OCI-LY1 (cell line): ENCODE results near the gene NOXA1.

Experiments
- H2AFZ ChIP-seq: fragments of 200-600 bp; sonication (generic), shearing (Covaris generic); 2 replicates; pipeline ENCODE4 v1.6.0; 2014; ENCODE audit warnings: antibody characterized with exemption, mild to moderate bottlenecking, low read length
- H3F3A ChIP-seq: fragments of 200-600 bp; sonication (generic), shearing (Covaris generic); 2 replicates; pipeline ENCODE4 v1.6.0; 2014; ENCODE audit warnings: mild to moderate bottlenecking, antibody characterized with exemption, low read length, moderate library complexity; ENCODE audit not compliant: insufficient read depth
- H3K27ac ChIP-seq: fragments of 200-600 bp; sonication (generic); 2 replicates; pipeline ENCODE4 v1.5.1; 2014; ENCODE audit warnings: low read length, mixed run types, mild to moderate bottlenecking, low read depth; ENCODE audit not compliant: poor library complexity, severe bottlenecking
- H3K27me3 ChIP-seq: fragments of 200-600 bp; sonication (generic); 2 replicates; pipeline ENCODE4 v1.6.0; 2014; ENCODE audit warnings: antibody characterized with exemption, mild to moderate bottlenecking, low read length, moderate library complexity; ENCODE audit not compliant: insufficient read depth
- H3K36me3 ChIP-seq: fragments of 200-600 bp; sonication (generic); 2 replicates; pipeline ENCODE4 v1.6.1; 2014; ENCODE audit warnings: mild to moderate bottlenecking, antibody characterized with exemption, low read length, moderate library complexity, mixed read lengths; ENCODE audit not compliant: insufficient read depth
- H3K4me1 ChIP-seq: fragments of 200-600 bp; sonication (generic); 2 replicates; pipeline ENCODE4 v1.5.1; 2014; ENCODE audit warnings: mild to moderate bottlenecking, low read length, moderate library complexity; ENCODE audit not compliant: insufficient read depth, severe bottlenecking
- H3K4me2 ChIP-seq: fragments of 200-600 bp; sonication (generic), shearing (Covaris generic); 2 replicates; pipeline ENCODE4 v1.6.1; 2014; ENCODE audit warnings: low read length
- H3K4me3 ChIP-seq: fragments of 200-600 bp; sonication (generic); 2 replicates; pipeline ENCODE4 v1.5.1; 2014; ENCODE audit warnings: low read length, low read depth, mild to moderate bottlenecking, mixed read lengths; ENCODE audit not compliant: poor library complexity, severe bottlenecking
- H3K79me2 ChIP-seq: fragments of 200-600 bp; shearing (Covaris generic); 2 replicates; pipeline ENCODE4 v1.6.1; 2016; ENCODE audit warnings: mixed run types, low read length, mixed read lengths; ENCODE audit not compliant: insufficient read depth
- H3K9ac ChIP-seq: fragments of 200-600 bp; sonication (generic), shearing (Covaris generic); 2 replicates; pipeline ENCODE4 v1.6.1; 2014; ENCODE audit warnings: mild to moderate bottlenecking, low read length, mixed read lengths
- H3K9me2 ChIP-seq: fragments of 200-600 bp; sonication (generic), shearing (Covaris generic); 2 replicates; pipeline ENCODE4 v1.6.1; 2014; ENCODE audit warnings: low read depth, mild to moderate bottlenecking, low read length, mixed read lengths
- H3K9me3 ChIP-seq: fragments of 200-600 bp; shearing (Covaris generic); 2 replicates; pipeline ENCODE4 v1.6.1; 2014; ENCODE audit warnings: low read length, mixed read lengths
- H4K20me1 ChIP-seq: fragments of 200-600 bp; sonication (generic), shearing (Covaris generic); 2 replicates; pipeline ENCODE4 v1.6.0; 2016; ENCODE audit warnings: mild to moderate bottlenecking, low read length; ENCODE audit not compliant: insufficient read depth
- CTCF ChIP-seq: fragments of 200-600 bp; sonication (generic), shearing (Covaris generic); IDR thresholded peaks from 2 replicates; pipeline ENCODE4 v1.5.1; 2017; ENCODE audit warnings: mild to moderate bottlenecking, antibody characterized with exemption, low read length, moderate library complexity, mixed read lengths
- EZH2 ChIP-seq: fragments of 200-600 bp; sonication (generic), shearing (Covaris generic); IDR thresholded peaks from 2 replicates; pipeline ENCODE4 v1.8.0; 2017; ENCODE audit warnings: borderline replicate concordance, mixed run types, mild to moderate bottlenecking, antibody characterized with exemption, low read length, moderate library complexity, mixed read lengths

Gene NOXA1

GRCh38 chr9:137467161-137467581 is 44.0 kb downstream of the NOXA1 start:
- Histone ChIP-seq H3K9me2 (no peaks in the 10 kb centered on the region), H3K4me3 (no peak overlapping the region), H3K27me3 (peaks cover 5% of the 10 kb centered on the region; the same call in 1 of the 2 replicates), H3K4me2 (no peak overlapping the region), H3K4me1 (peaks cover 3% of the 10 kb centered on the region), H4K20me1 (no peaks in the 10 kb centered on the region), H3F3A (no peaks in the 10 kb centered on the region), H3K9me3 (no peaks in the 10 kb centered on the region), H3K36me3 (no peaks in the 10 kb centered on the region), H3K79me2 (no peaks in the 10 kb centered on the region), H2AFZ (no peak overlapping the region), H3K27ac (no peak overlapping the region), H3K9ac (no peak overlapping the region)
- TF ChIP-seq EZH2 (no peak), CTCF (no peak)

GRCh38 chr9:137467896-137468295 is 44.7 kb downstream of the NOXA1 start:
- Histone ChIP-seq H3K27ac (no peak overlapping the region), H3K79me2 (no peaks in the 10 kb centered on the region), H3K4me1 (no peaks in the 10 kb centered on the region), H3K27me3 (no peaks in the 10 kb centered on the region; the same call in 1 of the 2 replicates), H4K20me1 (no peaks in the 10 kb centered on the region), H3K9me3 (no peaks in the 10 kb centered on the region), H2AFZ (no peak overlapping the region), H3F3A (no peaks in the 10 kb centered on the region), H3K4me3 (no peak overlapping the region), H3K4me2 (no peak overlapping the region), H3K36me3 (no peaks in the 10 kb centered on the region), H3K9ac (no peak overlapping the region), H3K9me2 (no peaks in the 10 kb centered on the region)
- TF ChIP-seq CTCF (no peak), EZH2 (no peak)

GRCh38 chr9:137470785-137471184 is 47.6 kb downstream of the NOXA1 start:
- Histone ChIP-seq H3F3A (no peaks in the 10 kb centered on the region), H3K27me3 (no peaks in the 10 kb centered on the region; the same call in 1 of the 2 replicates), H3K4me1 (no peaks in the 10 kb centered on the region), H3K4me2 (no peak overlapping the region), H3K9me3 (peaks cover under 1% of the 10 kb centered on the region; the same call in 1 of the 2 replicates), H3K9me2 (no peaks in the 10 kb centered on the region), H3K79me2 (no peaks in the 10 kb centered on the region), H3K4me3 (no peak overlapping the region), H3K27ac (no peak overlapping the region), H2AFZ (no peak overlapping the region), H3K9ac (no peak overlapping the region), H3K36me3 (no peaks in the 10 kb centered on the region), H4K20me1 (no peaks in the 10 kb centered on the region)
- TF ChIP-seq EZH2 (no peak), CTCF (no peak)
